ENCODE results near the gene ST6GAL1. TPM values are rescaled to one million over a fixed set of nuclear protein-coding genes. Genes with fewer than 3 reads are reported as not detected.

Gene ST6GAL1
- total and polyA plus RNA-seq, 10 of the 15 experiments (the other 5 are each of a cell fraction or from before 2014, with no cell fraction given), result 74.2 to 248 (median 149) TPM

GRCh38 chr3:187000711-187001151 is 70.4 kb downstream of the ST6GAL1 start (continued):
- TF ChIP-seq, protein P1, sequence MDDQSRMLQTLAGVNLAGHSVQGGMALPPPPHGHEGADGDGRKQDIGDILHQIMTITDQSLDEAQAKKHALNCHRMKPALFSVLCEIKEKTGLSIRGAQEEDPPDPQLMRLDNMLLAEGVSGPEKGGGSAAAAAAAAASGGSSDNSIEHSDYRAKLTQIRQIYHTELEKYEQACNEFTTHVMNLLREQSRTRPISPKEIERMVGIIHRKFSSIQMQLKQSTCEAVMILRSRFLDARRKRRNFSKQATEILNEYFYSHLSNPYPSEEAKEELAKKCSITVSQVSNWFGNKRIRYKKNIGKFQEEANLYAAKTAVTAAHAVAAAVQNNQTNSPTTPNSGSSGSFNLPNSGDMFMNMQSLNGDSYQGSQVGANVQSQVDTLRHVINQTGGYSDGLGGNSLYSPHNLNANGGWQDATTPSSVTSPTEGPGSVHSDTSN (IDR thresholded peaks at IDR 0.05; ENCODE audit: insufficient replicate concordance, low read depth, low read length), result no peak
- TF ChIP-seq SMAD1 (IDR thresholded peaks at IDR 0.05; ENCODE audit: low read depth, partially characterized antibody), result peak; percentile 68
- 0 out of 2 replicates have a peak, but pooled peaks have one; percentile 38 for TF ChIP-seq TAF1 (IDR thresholded peaks at IDR 0.05; ENCODE audit: borderline replicate concordance, low read depth, low read length)
- peak in 1 of 2 experiments; percentile 77; a peak in 1 of 4 replicates for TF ChIP-seq ETV6 (conservative IDR thresholded peaks at IDR 0.05 in 1 of 2, IDR thresholded peaks at IDR 0.05 in 1 of 2; ENCODE audit: borderline replicate concordance in 1 of 2, low read depth in 1 of 2)
- peak; percentile 98 for TF ChIP-seq DPF2 (IDR thresholded peaks at IDR 0.05)
- no peak for TF ChIP-seq HDGF (IDR thresholded peaks at IDR 0.05)

DNA sequence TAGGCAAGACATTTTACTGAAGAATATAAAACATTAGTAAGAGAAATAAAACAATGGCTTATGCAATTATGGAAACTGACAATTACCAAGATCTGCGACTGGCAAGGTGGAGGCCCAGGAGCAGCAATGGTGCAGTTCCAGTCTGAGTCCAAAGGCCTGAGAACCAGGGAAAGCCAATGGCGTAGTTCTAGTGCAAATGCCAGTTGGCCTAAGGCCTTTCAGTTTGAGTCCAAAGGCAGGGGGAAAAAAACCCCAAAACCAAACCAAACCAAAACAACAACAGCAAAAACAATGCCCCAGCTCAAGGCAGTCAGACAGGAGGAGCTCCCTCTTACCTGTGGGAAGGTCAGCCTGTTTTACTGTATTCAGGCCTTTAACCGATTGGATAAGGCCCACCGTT is 72.6 kb downstream of the ST6GAL1 start:
- no peaks in the 10 kb centered on the region for H4K20me1 ChIP-seq (ENCODE audit: control insufficient read depth, insufficient read depth)
- intact Hi-C loops (cut with micrococcal nuclease; ENCODE audit: unreplicated experiment), result no loop called here
- H3K79me2 ChIP-seq (ENCODE audit: control insufficient read depth, insufficient read depth, low read length), result peaks cover 77% of the 10 kb centered on the region
- ChIA-PET POLR2A (interaction anchor here (1.0 to 5.8 kb wide), 6 partner anchors 9 to 56 kb away, joined by 3 to 137 read pairs (median 24); no protein-coding TSS in a partner anchor), RAD21 (ENCODE audit: unreplicated experiment) (interaction anchor here (0.8 to 8.4 kb wide), 5 partner anchors 9 to 70 kb away, joined by 3 to 183 read pairs (median 29); no protein-coding TSS in a partner anchor), CTCF (interaction anchor here (0.9 to 5.7 kb wide), 3 partner anchors 10 to 162 kb away, joined by 3 to 36 read pairs (median 4); no protein-coding TSS in a partner anchor), SMC1A (ENCODE audit: uncharacterized antibody, unreplicated experiment) (interaction anchor here (1.0 to 8.6 kb wide), 9 partner anchors 9 to 119 kb away, joined by 3 to 150 read pairs (median 29); partner anchors contain the start of gene ST6GAL1)
- H3K4me2 ChIP-seq (ENCODE audit: control insufficient read depth, insufficient read depth), result peak overlapping the region; percentile 45
- DNase-seq (ENCODE audit: low read depth, low spot score) (no peak), FAIRE-seq (no peak), ATAC-seq (peak; percentile 6)
- no peak overlapping the region for H2AFZ ChIP-seq (ENCODE audit: control insufficient read depth, low read depth, low read length)
- H3K9ac ChIP-seq (ENCODE audit: control insufficient read depth, insufficient read depth, low read length), result no peak overlapping the region
- in situ Hi-C loops (cut with MboI), result no loop called here
- BruUV-seq (replicated peaks), result no TSS peak
- peak overlapping the region; percentile 64 for H3K27ac ChIP-seq (ENCODE audit: control insufficient read depth, insufficient read depth)
- peaks cover 12% of the 10 kb centered on the region for H3K9me3 ChIP-seq (replicated peaks; ENCODE audit: control insufficient read depth, insufficient read depth, low read length)
- peaks cover 54% of the 10 kb centered on the region for H3K4me1 ChIP-seq (ENCODE audit: control insufficient read depth, insufficient read depth, low read length)
- H3K27me3 ChIP-seq (replicated peaks in 1 of 2; ENCODE audit: control insufficient read depth in 2 of 2, insufficient read depth in 2 of 2, low read length in 1 of 2), result no peaks in the 10 kb centered on the region
- peaks cover 0 to 15% of the 10 kb centered on the region in 2 experiments; a peak in 3 of 4 replicates for H3K36me3 ChIP-seq (ENCODE audit: control insufficient read depth in 2 of 2, insufficient read depth in 2 of 2, low read length in 1 of 2)
- H3K4me3 ChIP-seq, result no peak overlapping the region
- WGBS (ENCODE audit: insufficient coverage, insufficient replicate concordance, low lambda C conversion rate, missing lambda C conversion rate), result 27% methylated on average over 4 of the region's 4 CpGs
- TF ChIP-seq, protein P2, sequence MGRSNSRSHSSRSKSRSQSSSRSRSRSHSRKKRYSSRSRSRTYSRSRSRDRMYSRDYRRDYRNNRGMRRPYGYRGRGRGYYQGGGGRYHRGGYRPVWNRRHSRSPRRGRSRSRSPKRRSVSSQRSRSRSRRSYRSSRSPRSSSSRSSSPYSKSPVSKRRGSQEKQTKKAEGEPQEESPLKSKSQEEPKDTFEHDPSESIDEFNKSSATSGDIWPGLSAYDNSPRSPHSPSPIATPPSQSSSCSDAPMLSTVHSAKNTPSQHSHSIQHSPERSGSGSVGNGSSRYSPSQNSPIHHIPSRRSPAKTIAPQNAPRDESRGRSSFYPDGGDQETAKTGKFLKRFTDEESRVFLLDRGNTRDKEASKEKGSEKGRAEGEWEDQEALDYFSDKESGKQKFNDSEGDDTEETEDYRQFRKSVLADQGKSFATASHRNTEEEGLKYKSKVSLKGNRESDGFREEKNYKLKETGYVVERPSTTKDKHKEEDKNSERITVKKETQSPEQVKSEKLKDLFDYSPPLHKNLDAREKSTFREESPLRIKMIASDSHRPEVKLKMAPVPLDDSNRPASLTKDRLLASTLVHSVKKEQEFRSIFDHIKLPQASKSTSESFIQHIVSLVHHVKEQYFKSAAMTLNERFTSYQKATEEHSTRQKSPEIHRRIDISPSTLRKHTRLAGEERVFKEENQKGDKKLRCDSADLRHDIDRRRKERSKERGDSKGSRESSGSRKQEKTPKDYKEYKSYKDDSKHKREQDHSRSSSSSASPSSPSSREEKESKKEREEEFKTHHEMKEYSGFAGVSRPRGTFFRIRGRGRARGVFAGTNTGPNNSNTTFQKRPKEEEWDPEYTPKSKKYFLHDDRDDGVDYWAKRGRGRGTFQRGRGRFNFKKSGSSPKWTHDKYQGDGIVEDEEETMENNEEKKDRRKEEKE (IDR thresholded peaks at IDR 0.05), result no peak
- TF ChIP-seq ZNF687 (IDR thresholded peaks at IDR 0.05) (0 out of 2 replicates have a peak, but pooled peaks have one; percentile 31), EED (IDR thresholded peaks at IDR 0.05; ENCODE audit: low read depth) (peak; percentile 74), NR2F1 (conservative IDR thresholded peaks at IDR 0.05) (peak; percentile 81), DPF2 (IDR thresholded peaks at IDR 0.05) (0 out of 2 replicates have a peak, but pooled peaks have one; percentile 15), ZNF384 (IDR thresholded peaks at IDR 0.05; ENCODE audit: borderline replicate concordance, low read depth, low read length) (no peak)
- TF ChIP-seq, protein P1 (IDR thresholded peaks at IDR 0.05; ENCODE audit: insufficient replicate concordance, low read depth, low read length), result no peak

All from GM12878 (cell line).